ENCODE results near the gene SMIM29.
A peak's percentile ranks its signal among the peaks of the same experiment; 100 is the strongest.

Gene SMIM29

DNA sequence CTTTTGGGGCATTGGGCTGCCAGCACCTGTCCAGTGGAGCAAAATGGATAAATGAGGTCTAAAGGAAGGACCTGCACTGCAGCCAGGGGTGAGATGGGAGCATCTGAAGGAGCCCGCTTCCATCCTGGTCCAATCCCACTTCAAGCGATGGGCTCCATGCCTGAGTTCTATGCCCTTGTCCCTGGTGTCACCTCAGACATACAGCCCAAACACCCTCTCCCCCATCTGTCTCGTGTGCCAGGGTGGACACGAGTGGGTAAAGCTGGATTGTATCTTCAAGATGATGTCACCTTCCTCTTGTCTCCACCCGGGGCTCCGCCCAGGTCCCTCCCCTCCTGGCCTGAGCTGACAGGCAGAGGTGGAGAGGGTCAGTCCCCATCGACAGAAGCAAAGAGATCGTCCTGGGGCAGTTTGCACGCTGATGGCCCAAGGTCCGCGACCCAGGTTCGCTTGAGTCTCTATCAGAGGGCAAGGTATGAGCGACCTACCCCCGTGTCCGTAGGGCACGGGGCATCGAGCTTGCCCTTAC is 544 bp downstream of the SMIM29 start:
- TF ChIP-seq, protein P1, sequence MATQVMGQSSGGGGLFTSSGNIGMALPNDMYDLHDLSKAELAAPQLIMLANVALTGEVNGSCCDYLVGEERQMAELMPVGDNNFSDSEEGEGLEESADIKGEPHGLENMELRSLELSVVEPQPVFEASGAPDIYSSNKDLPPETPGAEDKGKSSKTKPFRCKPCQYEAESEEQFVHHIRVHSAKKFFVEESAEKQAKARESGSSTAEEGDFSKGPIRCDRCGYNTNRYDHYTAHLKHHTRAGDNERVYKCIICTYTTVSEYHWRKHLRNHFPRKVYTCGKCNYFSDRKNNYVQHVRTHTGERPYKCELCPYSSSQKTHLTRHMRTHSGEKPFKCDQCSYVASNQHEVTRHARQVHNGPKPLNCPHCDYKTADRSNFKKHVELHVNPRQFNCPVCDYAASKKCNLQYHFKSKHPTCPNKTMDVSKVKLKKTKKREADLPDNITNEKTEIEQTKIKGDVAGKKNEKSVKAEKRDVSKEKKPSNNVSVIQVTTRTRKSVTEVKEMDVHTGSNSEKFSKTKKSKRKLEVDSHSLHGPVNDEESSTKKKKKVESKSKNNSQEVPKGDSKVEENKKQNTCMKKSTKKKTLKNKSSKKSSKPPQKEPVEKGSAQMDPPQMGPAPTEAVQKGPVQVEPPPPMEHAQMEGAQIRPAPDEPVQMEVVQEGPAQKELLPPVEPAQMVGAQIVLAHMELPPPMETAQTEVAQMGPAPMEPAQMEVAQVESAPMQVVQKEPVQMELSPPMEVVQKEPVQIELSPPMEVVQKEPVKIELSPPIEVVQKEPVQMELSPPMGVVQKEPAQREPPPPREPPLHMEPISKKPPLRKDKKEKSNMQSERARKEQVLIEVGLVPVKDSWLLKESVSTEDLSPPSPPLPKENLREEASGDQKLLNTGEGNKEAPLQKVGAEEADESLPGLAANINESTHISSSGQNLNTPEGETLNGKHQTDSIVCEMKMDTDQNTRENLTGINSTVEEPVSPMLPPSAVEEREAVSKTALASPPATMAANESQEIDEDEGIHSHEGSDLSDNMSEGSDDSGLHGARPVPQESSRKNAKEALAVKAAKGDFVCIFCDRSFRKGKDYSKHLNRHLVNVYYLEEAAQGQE (IDR thresholded peaks at IDR 0.05; ENCODE audit: insufficient replicate concordance, low read depth), result no peak
- no peak for TF ChIP-seq GABPA (IDR thresholded peaks at IDR 0.05; ENCODE audit: low read depth)
- TF ChIP-seq POLR2AphosphoS5 (IDR thresholded peaks at IDR 0.05; ENCODE audit: low read depth), result no peak
- TF ChIP-seq SPI1 (IDR thresholded peaks at IDR 0.05; ENCODE audit: borderline replicate concordance, low read depth), result no peak
- TF ChIP-seq, protein P2, sequence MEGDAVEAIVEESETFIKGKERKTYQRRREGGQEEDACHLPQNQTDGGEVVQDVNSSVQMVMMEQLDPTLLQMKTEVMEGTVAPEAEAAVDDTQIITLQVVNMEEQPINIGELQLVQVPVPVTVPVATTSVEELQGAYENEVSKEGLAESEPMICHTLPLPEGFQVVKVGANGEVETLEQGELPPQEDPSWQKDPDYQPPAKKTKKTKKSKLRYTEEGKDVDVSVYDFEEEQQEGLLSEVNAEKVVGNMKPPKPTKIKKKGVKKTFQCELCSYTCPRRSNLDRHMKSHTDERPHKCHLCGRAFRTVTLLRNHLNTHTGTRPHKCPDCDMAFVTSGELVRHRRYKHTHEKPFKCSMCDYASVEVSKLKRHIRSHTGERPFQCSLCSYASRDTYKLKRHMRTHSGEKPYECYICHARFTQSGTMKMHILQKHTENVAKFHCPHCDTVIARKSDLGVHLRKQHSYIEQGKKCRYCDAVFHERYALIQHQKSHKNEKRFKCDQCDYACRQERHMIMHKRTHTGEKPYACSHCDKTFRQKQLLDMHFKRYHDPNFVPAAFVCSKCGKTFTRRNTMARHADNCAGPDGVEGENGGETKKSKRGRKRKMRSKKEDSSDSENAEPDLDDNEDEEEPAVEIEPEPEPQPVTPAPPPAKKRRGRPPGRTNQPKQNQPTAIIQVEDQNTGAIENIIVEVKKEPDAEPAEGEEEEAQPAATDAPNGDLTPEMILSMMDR (IDR thresholded peaks at IDR 0.05; ENCODE audit: insufficient read depth, low read length), result no peak
- Histone ChIP-seq H3K27me3 (ENCODE audit: insufficient read depth, poor library complexity, severe bottlenecking) (no peaks in the 10 kb centered on the region), H3K27ac (replicated peaks) (peak overlapping the region; percentile 46), H3K4me3 (replicated peaks; ENCODE audit: insufficient read depth, low read length) (peak overlapping the region; percentile 68)
- peak in 1 of 2 experiments; percentile 59 for DNase-seq (ENCODE audit: low read depth in 1 of 2, low spot score in 1 of 2)

DNA sequence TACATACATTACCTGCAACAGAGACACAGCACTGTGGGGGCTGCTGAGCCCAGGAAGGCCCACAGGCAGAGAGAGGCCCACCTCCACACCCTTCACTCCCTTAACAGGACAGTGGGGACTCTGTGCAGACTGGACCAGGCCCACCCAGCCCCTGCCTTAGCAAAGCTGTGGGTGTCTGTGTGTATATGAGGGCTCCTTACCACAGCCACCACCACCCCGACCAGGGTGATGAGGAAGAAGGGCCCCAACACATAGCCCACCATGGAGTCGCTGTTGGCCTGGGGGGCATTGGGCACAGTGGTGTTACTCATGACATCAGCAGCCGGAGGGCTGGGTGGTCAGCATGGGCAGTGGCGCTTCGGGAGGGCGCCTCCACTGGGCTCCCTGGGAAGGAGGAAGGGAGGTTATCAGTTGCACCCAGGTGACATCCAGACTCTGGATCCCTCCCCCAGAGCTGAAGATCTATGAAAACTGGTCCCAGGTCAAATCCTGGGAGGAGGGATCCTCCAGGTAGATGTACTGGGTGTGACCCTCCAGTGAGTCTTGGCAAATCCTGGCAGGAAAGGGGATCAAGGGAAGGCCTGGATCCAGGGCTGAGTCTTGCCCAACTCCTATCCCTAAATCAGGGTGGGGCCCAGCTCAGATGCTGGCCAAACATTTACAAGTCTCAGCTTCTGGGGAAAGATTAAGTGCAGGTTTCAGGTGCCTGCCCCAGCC is 1.2 kb downstream of the SMIM29 start:
- no peaks in the 10 kb centered on the region for H3K27me3 ChIP-seq (ENCODE audit: insufficient read depth, poor library complexity, severe bottlenecking)
- no peak overlapping the region for H3K27ac ChIP-seq (replicated peaks)
- DNase-seq (ENCODE audit: low read depth in 1 of 2, low spot score in 1 of 2), result no peak
- no peak for TF ChIP-seq SPI1 (IDR thresholded peaks at IDR 0.05; ENCODE audit: borderline replicate concordance, low read depth)
- TF ChIP-seq GABPA (IDR thresholded peaks at IDR 0.05; ENCODE audit: low read depth), result no peak
- TF ChIP-seq, protein P2 (IDR thresholded peaks at IDR 0.05; ENCODE audit: insufficient read depth, low read length), result no peak
- TF ChIP-seq, protein P1 (IDR thresholded peaks at IDR 0.05; ENCODE audit: insufficient replicate concordance, low read depth), result no peak
- TF ChIP-seq POLR2AphosphoS5 (IDR thresholded peaks at IDR 0.05; ENCODE audit: low read depth), result no peak
- peak overlapping the region; percentile 68 for H3K4me3 ChIP-seq (replicated peaks; ENCODE audit: insufficient read depth, low read length)

DNA sequence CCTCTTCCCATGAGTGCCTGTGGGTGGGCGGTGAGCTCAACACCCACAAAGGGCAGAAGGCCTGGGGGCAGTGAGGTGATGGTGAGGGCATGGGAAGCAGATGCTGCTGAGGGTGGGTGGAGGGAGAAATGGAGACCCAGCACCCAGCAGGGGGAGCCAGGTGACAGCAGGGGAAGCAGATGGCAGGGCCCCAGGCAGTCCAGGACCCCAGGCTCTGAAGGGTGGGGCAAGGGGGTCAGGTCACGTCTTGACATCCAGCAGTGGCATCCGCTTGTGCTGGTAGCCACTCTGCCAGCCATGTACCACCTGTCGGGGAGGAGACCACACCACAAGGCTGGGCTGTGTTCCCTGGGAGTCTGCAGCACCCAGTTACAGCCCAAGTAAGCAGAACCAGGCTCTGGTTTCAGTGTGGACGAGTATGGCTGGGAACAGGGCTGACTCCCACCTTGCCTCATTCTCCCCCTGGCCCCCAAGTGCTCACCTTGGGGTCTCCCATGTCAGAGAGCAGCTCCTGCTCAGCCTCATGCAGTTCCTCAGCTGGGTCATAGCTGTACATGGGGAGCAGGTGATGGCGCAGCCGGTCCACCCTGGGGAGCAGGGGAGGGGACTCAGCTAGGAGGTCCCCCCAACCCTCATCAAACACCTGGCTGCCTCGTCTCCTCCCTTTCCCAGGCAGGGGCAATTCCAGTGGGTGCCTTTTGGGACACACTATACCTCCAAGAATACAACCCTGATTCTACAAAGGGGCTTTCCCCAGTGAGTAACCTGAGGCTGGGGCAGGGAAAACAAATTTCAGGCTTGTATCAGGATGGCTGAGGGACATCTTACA is 2.0 kb downstream of the SMIM29 start:
- Histone ChIP-seq H3K27me3 (ENCODE audit: insufficient read depth, poor library complexity, severe bottlenecking) (no peaks in the 10 kb centered on the region), H3K27ac (replicated peaks) (no peak overlapping the region), H3K4me3 (replicated peaks; ENCODE audit: insufficient read depth, low read length) (no peak overlapping the region)
- peak in 1 of 2 experiments; percentile 61 for DNase-seq (ENCODE audit: low read depth in 1 of 2, low spot score in 1 of 2)
- no peak for TF ChIP-seq GABPA (IDR thresholded peaks at IDR 0.05; ENCODE audit: low read depth)
- TF ChIP-seq, protein P1 (IDR thresholded peaks at IDR 0.05; ENCODE audit: insufficient replicate concordance, low read depth), result no peak
- TF ChIP-seq, protein P2 (IDR thresholded peaks at IDR 0.05; ENCODE audit: insufficient read depth, low read length), result peak; percentile 29
- TF ChIP-seq SPI1 (IDR thresholded peaks at IDR 0.05; ENCODE audit: borderline replicate concordance, low read depth), result no peak
- peak; percentile 97 for TF ChIP-seq POLR2AphosphoS5 (IDR thresholded peaks at IDR 0.05; ENCODE audit: low read depth)

Data from HL-60 (cell line).